B cell (primary cell): Measurements from ENCODE around the gene ABHD2. TPM values are rescaled to one million over a fixed set of nuclear protein-coding genes. Genes with fewer than 3 reads are reported as not detected.

ENCODE experiments used
- ATAC-seq: fragments of 200-7000 bp; cut with Tn5 transposase; one replicate; pipeline ENCODE4 v1.10.0; 2021; ENCODE audit warnings: low read depth, mild to moderate bottlenecking, moderate number of reproducible peaks, moderate library complexity
- CTCF ChIA-PET: fragments of 350-600 bp; sonication (Branson Sonifier 250); formaldehyde crosslinking; loops from one replicate; lab custom pipeline; 2021; ENCODE audit warnings: antibody characterized with exemption, inconsistent platforms; lab: Charles Lee
- POLR2A ChIA-PET: fragments of 350-600 bp; sonication (Branson Sonifier 250); formaldehyde crosslinking; loops from one replicate; lab custom pipeline; 2021; ENCODE audit warnings: antibody characterized with exemption; lab: Charles Lee
- DNase-seq: peaks from one replicate; pipeline ENCODE4 v3.0.0; 2013
- H2AFZ ChIP-seq: 2 replicates; pipeline ENCODE4 v1.6.1; 2012; ENCODE audit warnings: mild to moderate bottlenecking, low read depth, low read length; ENCODE audit not compliant: insufficient read depth, poor library complexity, severe bottlenecking
- H3K27ac ChIP-seq, 2 donors: 1 replicate in 1 of 2; 2 replicates in 1 of 2; pipeline ENCODE4 v1.5.1; 2012 to 2013; ENCODE audit warnings: low read length in 2 of 2, mild to moderate bottlenecking in 2 of 2, moderate library complexity in 1 of 2
- H3K27me3 ChIP-seq, 4 experiments: fragments of 200-600 bp in 1 of 4; sonication (generic) in 1 of 4; replicated peaks in 1 of 4; 1 replicate in 2 of 4; 2 replicates in 2 of 4; pipeline versions ENCODE4 v1.6.1 to v1.7.0; 2013 to 2016; ENCODE audit warnings: low read length in 3 of 4, mild to moderate bottlenecking in 2 of 4, mixed read lengths in 1 of 4, moderate library complexity in 1 of 4; ENCODE audit not compliant: insufficient read depth in 4 of 4, control insufficient read depth in 3 of 4; ENCODE audit errors: control extremely low read depth in 1 of 4
- H3K36me3 ChIP-seq, 2 experiments: replicated peaks in 1 of 2; 1 replicate in 1 of 2; 2 replicates in 1 of 2; pipeline versions ENCODE4 v1.6.1 to v1.7.1; 2013; ENCODE audit warnings: low read length in 1 of 2; ENCODE audit not compliant: insufficient read depth in 2 of 2, control insufficient read depth in 1 of 2; ENCODE audit errors: control extremely low read depth in 1 of 2, extremely low read depth in 1 of 2
- H3K4me1 ChIP-seq, 2 donors: fragments of 200-600 bp in 1 of 2; sonication (generic) in 1 of 2; 1 replicate in 1 of 2; 2 replicates in 1 of 2; pipeline versions ENCODE4 v1.5.1 to v1.6.1; 2013 to 2017; ENCODE audit warnings: low read length in 2 of 2; ENCODE audit not compliant: control insufficient read depth in 2 of 2, insufficient read depth in 2 of 2
- H3K4me2 ChIP-seq: replicated peaks from 2 replicates; pipeline ENCODE3; 2012; ENCODE audit warnings: mild to moderate bottlenecking, low read depth, low read length; ENCODE audit not compliant: poor library complexity, severe bottlenecking
- H3K4me3 ChIP-seq, 5 experiments: fragments of 200-600 bp in 1 of 5; sonication (generic) in 1 of 5; 1 replicate in 3 of 5; 2 replicates in 2 of 5; pipeline versions ENCODE4 v1.5.1 to v1.7.0; 2011 to 2016; ENCODE audit warnings: low read length in 4 of 5, mild to moderate bottlenecking in 4 of 5, low read depth in 2 of 5, control low read depth in 1 of 5, moderate library complexity in 1 of 5; ENCODE audit not compliant: insufficient read depth in 1 of 5; ENCODE audit errors: control extremely low read depth in 1 of 5, extremely low read depth in 1 of 5
- H3K79me2 ChIP-seq: fragments of 200-600 bp; sonication (generic); one replicate; pipeline ENCODE4 v1.6.0; 2016; ENCODE audit warnings: low read length; ENCODE audit not compliant: control insufficient read depth, insufficient read depth
- H3K9ac ChIP-seq: fragments of 200-600 bp; sonication (generic); 2 replicates; pipeline ENCODE4 v1.6.1; 2017; ENCODE audit warnings: mild to moderate bottlenecking, low read length, moderate library complexity
- H3K9me3 ChIP-seq, 3 donors: one replicate each; pipeline versions ENCODE4 v1.6.1 to v1.7.1; 2013; ENCODE audit warnings: low read length in 2 of 3; ENCODE audit not compliant: control insufficient read depth in 2 of 3, insufficient read depth in 1 of 3; ENCODE audit errors: control extremely low read depth in 1 of 3
- H4K20me1 ChIP-seq: 2 replicates; pipeline ENCODE4 v1.6.0; 2012; ENCODE audit warnings: mild to moderate bottlenecking, low read length; ENCODE audit not compliant: insufficient read depth, control insufficient read depth, poor library complexity, severe bottlenecking
- H3K27ac Mint-ChIP-seq: one replicate; pipeline ENCODE4 v1.8.0; 2021; ENCODE audit warnings: mixed read lengths
- H3K27me3 Mint-ChIP-seq: one replicate; pipeline ENCODE4 v1.8.0; 2021; ENCODE audit warnings: mixed read lengths
- H3K4me1 Mint-ChIP-seq: one replicate; pipeline ENCODE4 v1.8.0; 2021; ENCODE audit warnings: mixed read lengths
- H3K4me3 Mint-ChIP-seq: one replicate; pipeline ENCODE4 v1.8.0; 2021; ENCODE audit warnings: mixed read lengths
- H3K9me3 Mint-ChIP-seq: one replicate; pipeline ENCODE4 v1.8.0; 2022; ENCODE audit warnings: mixed read lengths; ENCODE audit not compliant: insufficient read depth
- CTCF ChIP-seq: fragments of 200-600 bp; IDR thresholded peaks from one replicate; pipeline ENCODE4 v1.8.0; 2022; ENCODE audit warnings: antibody characterized with exemption, mild to moderate bottlenecking
- EZH2 ChIP-seq: IDR thresholded peaks from 2 replicates; pipeline ENCODE4 v1.6.1; 2012; ENCODE audit warnings: borderline replicate concordance, low read depth, mild to moderate bottlenecking, moderate library complexity, low read length; ENCODE audit not compliant: insufficient read depth, poor library complexity, severe bottlenecking
- WGBS: methylation state at CpG from one replicate; pipeline ENCODE4 v1.1.5; 2013; ENCODE audit warnings: missing lambda C conversion rate; ENCODE audit not compliant: insufficient coverage; 5-methylcytosine and 5-hydroxymethylcytosine counted together
- intact Hi-C: fragments of 100-400 bp; cut with micrococcal nuclease; formaldehyde crosslinking; loops from one replicate; pipeline ENCODE4 v1.10.0; 2022
- polyA plus RNA-seq: library from polyadenylated mRNA; depleted of rRNA; stranded (reverse); fragments of >200 nt; gene quantifications from 2 replicates; pipeline ENCODE4 v1.2.3, GENCODE V29; 2012
- total RNA-seq, 2 donors: library from RNA; stranded (reverse); fragments of 120-200 nt in 1 of 2; gene quantifications; 1 replicate in 1 of 2; 2 replicates in 1 of 2; pipeline versions ENCODE4 v1.2.3 to v1.2.4, GENCODE V29; 2013 to 2022

The ABHD2 gene
- total and polyA plus RNA-seq, 2 donors (not counting 1 experiment from before 2014, with no cell fraction given): 7.1 to 45.8 TPM

GRCh38 chr15:89139613-89140499, 51.6 kb downstream of the ABHD2 start:
- peaks cover 4% of the 10 kb centered on the region for H3K4me1 Mint-ChIP-seq
- no peaks in the 10 kb centered on the region for H3K9me3 Mint-ChIP-seq

More at GRCh38 chr15:89139613-89140499, 51.6 kb downstream of the ABHD2 start:
- Histone ChIP-seq H2AFZ (no peak overlapping the region), H3K27me3 (no peaks in the 10 kb centered on the region), H3K4me1 (no peaks in the 10 kb centered on the region), H3K4me2 (no peak overlapping the region), H3K9ac (no peak overlapping the region), H3K36me3 (peaks cover 0 to 18% of the 10 kb centered on the region in 2 experiments), H3K27ac (no peak overlapping the region), H3K4me3 (no peak overlapping the region), H3K79me2 (peaks cover 15% of the 10 kb centered on the region), H3K9me3 (no peaks in the 10 kb centered on the region), H4K20me1 (no peaks in the 10 kb centered on the region)
- no peak for DNase-seq
- WGBS: 97% methylated on average over 7 of the region's 8 CpGs
- POLR2A ChIA-PET: no interaction called here
- no peak for ATAC-seq
- CTCF ChIA-PET: interaction anchor here (1.2 kb wide), 1 partner anchor 67 kb away, joined by 3 read pairs; no protein-coding TSS in a partner anchor
- Mint-ChIP-seq H3K4me3 (no peak overlapping the region), H3K27me3 (no peaks in the 10 kb centered on the region), H3K27ac (no peak overlapping the region)
- TF ChIP-seq EZH2 (no peak), CTCF (no peak)
- intact Hi-C loops: no loop called here
